ENCODE measurements around the gene TNFRSF1A. TPM values are rescaled to one million over a fixed set of nuclear protein-coding genes. Genes with fewer than 3 reads are reported as not detected.

Gene TNFRSF1A
- total RNA-seq, 4 donors from 2014 or later = 121 to 190 (median 134) TPM

GRCh38 chr12:6355491-6356373, 13.9 kb upstream of the TNFRSF1A start:
- H3K27me3 ChIP-seq = no peaks in the 10 kb centered on the region
- peaks cover 5 to 19% (median 6%) of the 10 kb centered on the region in 3 donors for H3K4me1 ChIP-seq
- 54 to 74% methylated on average over 5 to 8 of the region's 8 CpGs for WGBS, 2 donors
- intact Hi-C loops (cut with DNase I) = no loop called here
- H3K9me3 ChIP-seq = no peaks in the 10 kb centered on the region
- H3K27ac ChIP-seq = no peak overlapping the region
- peaks cover 0 to 97% (median 4%) of the 10 kb centered on the region in 3 donors for H3K36me3 ChIP-seq
- no peak overlapping the region for H3K4me3 ChIP-seq
- TF ChIP-seq CTCF (IDR thresholded peaks at IDR 0.05) (no peak), POLR2A (IDR thresholded peaks at IDR 0.05) (no peak)
- DNase-seq = no peak

GRCh38 chr12:6354495-6355393, 12.9 kb upstream of the TNFRSF1A start:
- H3K36me3 ChIP-seq = peaks cover 0 to 93% (median 4%) of the 10 kb centered on the region in 3 donors
- H3K27me3 ChIP-seq = no peaks in the 10 kb centered on the region
- TF ChIP-seq CTCF (IDR thresholded peaks at IDR 0.05) = no peak
- TF ChIP-seq POLR2A (IDR thresholded peaks at IDR 0.05) = no peak
- intact Hi-C loops (cut with DNase I) = no loop called here
- peaks cover 5 to 15% (median 6%) of the 10 kb centered on the region in 3 donors for H3K4me1 ChIP-seq
- H3K27ac ChIP-seq = no peak overlapping the region
- no peak for DNase-seq
- WGBS, 2 donors = 70 to 93% methylated on average over 4 to 9 of the region's 10 CpGs
- no peaks in the 10 kb centered on the region for H3K9me3 ChIP-seq
- no peak overlapping the region for H3K4me3 ChIP-seq

- H3K27me3 ChIP-seq = no peaks in the 10 kb centered on the region
- WGBS, 2 donors = 62 to 63% methylated on average over 7 to 9 of the region's 9 CpGs
- peak overlapping the region; percentile 9 to 75 (median 42) for H3K27ac ChIP-seq
- no peak for DNase-seq
- no peaks in the 10 kb centered on the region for H3K9me3 ChIP-seq
- TF ChIP-seq CTCF (IDR thresholded peaks at IDR 0.05) (no peak), POLR2A (IDR thresholded peaks at IDR 0.05) (no peak)
- intact Hi-C loops (cut with DNase I) = no loop called here
- H3K4me3 ChIP-seq = no peak overlapping the region
- peaks cover 0 to 93% (median 4%) of the 10 kb centered on the region in 3 donors for H3K36me3 ChIP-seq
- peaks cover 12 to 24% (median 14%) of the 10 kb centered on the region in 3 donors for H3K4me1 ChIP-seq
These were observed 10.6 kb upstream of the TNFRSF1A start for GRCh38 chr12:6352193-6353173.

GRCh38 chr12:6351622-6352021, 9.7 kb upstream of the TNFRSF1A start:
- no peaks in the 10 kb centered on the region for H3K9me3 ChIP-seq
- no peak for TF ChIP-seq POLR2A (IDR thresholded peaks at IDR 0.05)
- intact Hi-C loops (cut with DNase I) = no loop called here
- peaks cover 17 to 32% (median 19%) of the 10 kb centered on the region in 3 donors for H3K4me1 ChIP-seq
- no peak for DNase-seq
- H3K36me3 ChIP-seq = peaks cover 0 to 93% (median 4%) of the 10 kb centered on the region in 3 donors
- 87 to 88% methylated on average over 5 of the region's 5 CpGs for WGBS, 2 donors
- no peak overlapping the region for H3K4me3 ChIP-seq
- no peak overlapping the region for H3K27ac ChIP-seq
- no peaks in the 10 kb centered on the region for H3K27me3 ChIP-seq

Measured in esophagus squamous epithelium (tissue), 5 donors.